Kidney tubule cell (primary cell): ENCODE results near the gene THRB.

Source experiments
- DNase-seq: peaks from one replicate; pipeline ENCODE4 v3.0.0-alpha.2; 2018; ENCODE audit warnings: low spot score

Gene THRB

GRCh38 chr3:24305795-24306467 is 188.7 kb downstream of the THRB start:
- no peak for DNase-seq

- no peak for DNase-seq
Measured at GRCh38 chr3:24303057-24303754, 191.4 kb downstream of the THRB start.

GRCh38 chr3:24302396-24302795 is 192.3 kb downstream of the THRB start:
- peak; percentile 95 for DNase-seq

GRCh38 chr3:24300949-24301348 is 193.7 kb downstream of the THRB start:
- peak; percentile 15 for DNase-seq

GRCh38 chr3:24299806-24300626 is 194.6 kb downstream of the THRB start:
- peak; percentile 96 for DNase-seq

- DNase-seq = peak; percentile 50
Measured at GRCh38 chr3:24299246-24299805, 195.3 kb downstream of the THRB start.

GRCh38 chr3:24296441-24297205 is 198.0 kb downstream of the THRB start:
- DNase-seq = peak; percentile 72

GRCh38 chr3:24294150-24294549 is 200.5 kb downstream of the THRB start:
- DNase-seq = peak; percentile 81

GRCh38 chr3:24291646-24292045 is 203.0 kb downstream of the THRB start:
- no peak for DNase-seq

GRCh38 chr3:24290596-24290995 is 204.1 kb downstream of the THRB start:
- DNase-seq = peak; percentile 86

GRCh38 chr3:24288496-24289236 is 206.0 kb downstream of the THRB start:
- DNase-seq = no peak

GRCh38 chr3:24287755-24288450 is 206.7 kb downstream of the THRB start:
- no peak for DNase-seq

GRCh38 chr3:24286405-24286804 is 208.2 kb downstream of the THRB start:
- DNase-seq = no peak

- DNase-seq = no peak
Measured at GRCh38 chr3:24278543-24278942, 216.1 kb downstream of the THRB start.

- no peak for DNase-seq
Measured at GRCh38 chr3:24273491-24273890, 221.2 kb downstream of the THRB start.

- DNase-seq = peak; percentile 72
Measured at GRCh38 chr3:24272875-24273274, 221.8 kb downstream of the THRB start.

GRCh38 chr3:24272408-24272807 is 222.2 kb downstream of the THRB start:
- DNase-seq = peak; percentile 53

GRCh38 chr3:24271228-24271627 is 223.4 kb downstream of the THRB start:
- no peak for DNase-seq

- DNase-seq = no peak
Measured at GRCh38 chr3:24270744-24271143, 223.9 kb downstream of the THRB start.

GRCh38 chr3:24270204-24270691 is 224.4 kb downstream of the THRB start:
- DNase-seq = peak; percentile 81
